PC-3 (cell line): Measurements from ENCODE around the gene MALRD1.

Source experiments
- CTCF ChIP-seq: fragments of 300-600 bp; sonication (generic); conservative IDR thresholded peaks from 2 replicates; pipeline ENCODE4 v1.5.1; 2017; ENCODE audit warnings: antibody characterized with exemption, low read depth, mild to moderate bottlenecking, low read length
- EZH2phosphoT487 ChIP-seq: fragments of 300-600 bp; sonication (generic); IDR thresholded peaks from 2 replicates; pipeline ENCODE4 v1.6.1; 2018; ENCODE audit warnings: mild to moderate bottlenecking, antibody characterized with exemption, low read length, borderline replicate concordance

- TF ChIP-seq EZH2phosphoT487: no peak
- no peak for TF ChIP-seq CTCF
Observed at GRCh38 chr10:19453967-19454366, 405.4 kb downstream of the MALRD1 start.
